GM18511 (cell line): ENCODE measurements around the gene CACNA1D.
"Not testable (repeated sequence)": the region's sequence is repeated elsewhere in the genome, so short reads cannot be mapped to it uniquely, and the experiment has no call there.

Source experiments
- ATAC-seq: cut with Tn5 transposase; IDR thresholded peaks from one replicate; pipeline ENCODE4 v1.9.1; 2021; ENCODE audit warnings: mild to moderate bottlenecking, moderate library complexity; ENCODE audit not compliant: unreplicated experiment

Gene CACNA1D

GRCh38 chr3:53646723-53647122 lies 152.3 kb downstream of the CACNA1D start:
- ATAC-seq: peak; percentile 68

- ATAC-seq: no peak
These were observed 155.4 kb downstream of the CACNA1D start for GRCh38 chr3:53649816-53650215.

- ATAC-seq: peak; percentile 84
These were observed 156.0 kb downstream of the CACNA1D start for GRCh38 chr3:53650424-53650823.

GRCh38 chr3:53650928-53651661 lies 156.7 kb downstream of the CACNA1D start:
- ATAC-seq: no peak

- no peak for ATAC-seq
These were observed 157.5 kb downstream of the CACNA1D start for GRCh38 chr3:53651927-53652326.

GRCh38 chr3:53657651-53658050 lies 163.2 kb downstream of the CACNA1D start:
- ATAC-seq: no peak

DNA sequence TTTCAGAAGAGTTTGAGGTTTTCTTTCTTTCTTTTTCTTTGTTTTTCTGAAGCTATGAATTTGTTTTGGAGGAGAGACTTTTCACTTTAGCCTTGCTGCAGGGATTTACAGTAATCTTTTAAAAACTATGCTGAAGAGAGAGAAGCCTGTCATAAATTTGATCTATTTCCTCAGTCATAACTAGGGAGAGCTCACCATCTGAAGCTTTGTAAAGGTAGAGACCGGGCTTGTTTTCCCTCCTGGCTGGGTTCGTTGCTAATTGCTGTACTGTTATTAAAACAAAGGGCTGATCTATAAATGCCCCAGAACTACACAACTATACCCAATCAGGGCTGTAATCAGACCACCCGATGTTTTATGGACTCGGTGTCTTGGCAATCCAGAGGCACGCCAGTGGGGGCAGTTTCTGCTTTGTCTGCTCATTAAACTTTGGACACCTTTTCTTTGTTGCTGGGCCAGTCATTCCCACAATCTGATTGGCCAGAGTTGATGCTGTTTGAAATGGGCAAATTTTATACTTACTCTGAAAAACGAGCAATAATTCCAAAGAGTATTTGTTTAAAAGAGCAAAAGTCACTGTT lies 164.3 kb downstream of the CACNA1D start:
- no peak for ATAC-seq

GRCh38 chr3:53659996-53660395 lies 165.6 kb downstream of the CACNA1D start:
- no peak for ATAC-seq

GRCh38 chr3:53661480-53661879 lies 167.1 kb downstream of the CACNA1D start:
- ATAC-seq: no peak

GRCh38 chr3:53664812-53665211 lies 170.4 kb downstream of the CACNA1D start:
- ATAC-seq: not testable (repeated sequence)

DNA sequence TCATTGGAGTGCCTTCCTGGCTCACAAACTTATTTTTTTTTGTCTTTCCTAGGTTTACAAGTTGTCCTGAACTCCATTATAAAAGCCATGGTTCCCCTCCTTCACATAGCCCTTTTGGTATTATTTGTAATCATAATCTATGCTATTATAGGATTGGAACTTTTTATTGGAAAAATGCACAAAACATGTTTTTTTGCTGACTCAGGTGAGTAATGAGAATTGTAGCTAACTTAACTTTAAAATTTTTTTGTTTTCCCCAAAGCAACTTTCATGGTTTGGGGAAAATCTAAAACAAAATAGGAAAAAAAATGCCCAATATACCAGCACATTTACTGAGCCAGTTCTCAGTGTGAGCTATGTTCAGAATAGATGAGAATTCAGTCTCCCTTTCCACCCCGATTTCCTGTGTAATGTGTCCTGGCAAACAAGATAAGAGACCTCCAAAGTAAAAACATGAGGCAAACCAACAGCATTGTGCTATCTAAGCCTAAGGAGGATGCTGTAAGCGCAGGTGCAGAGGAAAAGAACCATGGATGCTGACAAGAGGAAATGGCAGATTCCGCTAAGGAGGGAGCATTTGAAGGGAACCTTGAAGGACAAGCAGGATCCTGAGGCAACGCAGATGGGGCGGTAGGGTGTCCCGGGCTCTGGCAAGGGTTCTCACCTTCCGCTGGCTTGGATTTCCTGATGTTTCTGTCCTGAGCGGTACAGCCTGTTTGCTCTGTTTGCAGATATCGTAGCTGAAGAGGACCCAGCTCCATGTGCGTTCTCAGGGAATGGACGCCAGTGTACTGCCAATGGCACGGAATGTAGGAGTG lies 171.4 kb downstream of the CACNA1D start:
- no peak for ATAC-seq

DNA sequence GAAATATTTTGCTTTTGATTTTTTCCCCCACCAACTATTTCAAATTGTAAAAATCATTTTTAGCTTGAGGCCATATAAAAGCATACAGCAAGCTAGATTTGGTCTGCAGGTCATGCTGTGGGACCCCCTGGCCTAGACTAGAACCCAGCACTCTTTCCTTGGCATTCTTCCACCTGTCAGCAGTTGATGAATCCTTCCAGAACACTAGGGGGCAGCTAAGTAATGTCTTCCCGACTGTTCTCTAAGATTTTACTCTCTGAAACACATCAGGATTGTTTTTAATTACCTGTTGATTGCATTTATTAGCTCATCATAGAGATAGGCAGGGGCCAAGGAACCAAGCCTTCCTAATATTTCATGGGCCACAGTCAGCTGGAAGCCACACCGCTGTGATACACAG lies 174.5 kb downstream of the CACNA1D start:
- no peak for ATAC-seq

GRCh38 chr3:53670721-53671120 lies 176.3 kb downstream of the CACNA1D start:
- ATAC-seq: no peak

GRCh38 chr3:53671192-53671960 lies 177.0 kb downstream of the CACNA1D start:
- no peak for ATAC-seq

DNA sequence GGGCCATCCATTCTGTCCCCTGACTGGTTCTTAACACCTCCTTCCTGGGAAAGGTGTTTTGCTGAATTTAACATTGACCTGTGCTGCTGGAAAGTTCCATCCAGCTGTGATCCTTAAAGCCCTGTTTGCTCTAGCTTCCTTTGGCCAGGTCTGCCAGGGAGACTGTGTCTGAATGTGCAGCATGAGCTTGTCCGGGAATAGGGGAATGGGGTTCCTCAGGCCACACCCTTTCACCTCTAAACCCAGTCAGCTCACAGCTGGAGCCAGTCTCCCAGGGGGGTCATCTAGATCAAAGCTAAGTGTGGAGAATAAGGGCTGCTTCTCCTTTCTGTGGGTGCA lies 177.5 kb downstream of the CACNA1D start:
- ATAC-seq: no peak

DNA sequence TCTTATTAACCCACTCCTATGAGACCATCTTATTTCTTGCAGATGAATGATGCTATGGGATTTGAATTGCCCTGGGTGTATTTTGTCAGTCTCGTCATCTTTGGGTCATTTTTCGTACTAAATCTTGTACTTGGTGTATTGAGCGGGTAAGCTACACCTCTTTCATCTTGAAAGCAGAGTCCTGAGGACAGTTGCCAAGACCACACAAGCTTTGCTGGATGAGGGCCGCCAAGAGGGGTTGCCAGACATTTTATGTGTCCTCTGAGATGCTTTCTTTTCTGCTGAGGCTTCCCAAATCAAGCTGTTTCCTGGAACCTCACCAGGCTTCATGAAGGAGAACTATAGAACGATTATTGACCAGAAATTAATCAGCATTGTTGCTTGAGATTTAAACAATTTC lies 178.6 kb downstream of the CACNA1D start:
- no peak for ATAC-seq

- no peak for ATAC-seq
These were observed 179.4 kb downstream of the CACNA1D start for GRCh38 chr3:53673722-53674350.

- no peak for ATAC-seq
These were observed 180.2 kb downstream of the CACNA1D start for GRCh38 chr3:53674582-53674981.

- ATAC-seq: no peak
These were observed 180.7 kb downstream of the CACNA1D start for GRCh38 chr3:53675022-53675697.

- no peak for ATAC-seq
These were observed 181.5 kb downstream of the CACNA1D start for GRCh38 chr3:53675942-53676341.
